Lower leg skin (tissue), 3 donors: ENCODE measurements around the gene PRKAR1B.

Source experiments
- POLR2A ChIP-seq, 2 donors: fragments of 450-650 bp; IDR thresholded peaks; one replicate each; pipeline ENCODE4 v1.6.1; 2016 to 2017; ENCODE audit warnings: antibody characterized with exemption in 2 of 2, mild to moderate bottlenecking in 1 of 2, moderate library complexity in 1 of 2
- TF ChIP-seq, protein P1 (sequence below), 3 donors: fragments of 450-650 bp; IDR thresholded peaks; one replicate each; pipeline ENCODE4 v1.5.1; 2016; ENCODE audit warnings: antibody characterized with exemption in 3 of 3, mild to moderate bottlenecking in 3 of 3, moderate library complexity in 2 of 3

GRCh38 chr7:672891-673290, 54.2 kb downstream of the PRKAR1B start:
- TF ChIP-seq, protein P1, sequence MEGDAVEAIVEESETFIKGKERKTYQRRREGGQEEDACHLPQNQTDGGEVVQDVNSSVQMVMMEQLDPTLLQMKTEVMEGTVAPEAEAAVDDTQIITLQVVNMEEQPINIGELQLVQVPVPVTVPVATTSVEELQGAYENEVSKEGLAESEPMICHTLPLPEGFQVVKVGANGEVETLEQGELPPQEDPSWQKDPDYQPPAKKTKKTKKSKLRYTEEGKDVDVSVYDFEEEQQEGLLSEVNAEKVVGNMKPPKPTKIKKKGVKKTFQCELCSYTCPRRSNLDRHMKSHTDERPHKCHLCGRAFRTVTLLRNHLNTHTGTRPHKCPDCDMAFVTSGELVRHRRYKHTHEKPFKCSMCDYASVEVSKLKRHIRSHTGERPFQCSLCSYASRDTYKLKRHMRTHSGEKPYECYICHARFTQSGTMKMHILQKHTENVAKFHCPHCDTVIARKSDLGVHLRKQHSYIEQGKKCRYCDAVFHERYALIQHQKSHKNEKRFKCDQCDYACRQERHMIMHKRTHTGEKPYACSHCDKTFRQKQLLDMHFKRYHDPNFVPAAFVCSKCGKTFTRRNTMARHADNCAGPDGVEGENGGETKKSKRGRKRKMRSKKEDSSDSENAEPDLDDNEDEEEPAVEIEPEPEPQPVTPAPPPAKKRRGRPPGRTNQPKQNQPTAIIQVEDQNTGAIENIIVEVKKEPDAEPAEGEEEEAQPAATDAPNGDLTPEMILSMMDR (IDR thresholded peaks at IDR 0.05): no peak
- no peak for TF ChIP-seq POLR2A (IDR thresholded peaks at IDR 0.05)
